NCI-H1417 (cell line): ENCODE measurements around the gene PGAP3.

Source experiments
- DNase-seq, 3 experiments: peaks; one replicate each; lab custom pipeline; 2025; lab: John Stamatoyannopoulos, UW

Gene PGAP3

GRCh38 chr17:39624313-39624712, 63.5 kb downstream of the PGAP3 start:
- DNase-seq: no peak

GRCh38 chr17:39623356-39623950, 64.4 kb downstream of the PGAP3 start:
- peak; percentile 78 to 86 (median 81) for DNase-seq

- no peak for DNase-seq
These were observed 65.4 kb downstream of the PGAP3 start for GRCh38 chr17:39622380-39623006.

- DNase-seq: peak; percentile 75 to 91 (median 83)
These were observed 66.1 kb downstream of the PGAP3 start for GRCh38 chr17:39621523-39622379.
